ENCODE results near the gene ATXN7. TPM values are rescaled to one million over a fixed set of nuclear protein-coding genes. Genes with fewer than 3 reads are reported as not detected.

ATXN7 gene
- polyA plus RNA-seq, 1 experiment = 15.0 TPM

DNA sequence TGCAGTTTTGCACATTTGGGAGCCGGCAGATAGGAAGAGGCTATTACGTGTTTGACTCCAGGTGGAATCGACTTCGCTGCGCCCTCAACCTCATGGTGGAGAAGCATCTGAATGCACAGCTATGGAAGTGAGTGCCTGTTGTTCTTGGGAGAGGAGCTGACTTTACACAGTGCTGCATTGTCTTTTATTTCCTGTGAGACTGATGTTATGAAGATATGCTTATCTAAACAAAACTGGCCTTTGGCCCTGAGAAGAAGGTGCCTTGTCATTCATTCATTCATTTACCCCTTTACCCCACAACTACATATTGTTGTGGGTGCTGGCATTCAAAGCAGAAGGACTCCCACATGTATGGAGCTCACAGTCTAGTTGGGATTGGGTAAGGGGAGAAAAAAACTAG is 127.1 kb downstream of the ATXN7 start:
- H3K36me3 ChIP-seq (ENCODE audit: control insufficient read depth, insufficient read depth, low read length) = peaks cover 24% of the 10 kb centered on the region
- TF ChIP-seq, protein P1, sequence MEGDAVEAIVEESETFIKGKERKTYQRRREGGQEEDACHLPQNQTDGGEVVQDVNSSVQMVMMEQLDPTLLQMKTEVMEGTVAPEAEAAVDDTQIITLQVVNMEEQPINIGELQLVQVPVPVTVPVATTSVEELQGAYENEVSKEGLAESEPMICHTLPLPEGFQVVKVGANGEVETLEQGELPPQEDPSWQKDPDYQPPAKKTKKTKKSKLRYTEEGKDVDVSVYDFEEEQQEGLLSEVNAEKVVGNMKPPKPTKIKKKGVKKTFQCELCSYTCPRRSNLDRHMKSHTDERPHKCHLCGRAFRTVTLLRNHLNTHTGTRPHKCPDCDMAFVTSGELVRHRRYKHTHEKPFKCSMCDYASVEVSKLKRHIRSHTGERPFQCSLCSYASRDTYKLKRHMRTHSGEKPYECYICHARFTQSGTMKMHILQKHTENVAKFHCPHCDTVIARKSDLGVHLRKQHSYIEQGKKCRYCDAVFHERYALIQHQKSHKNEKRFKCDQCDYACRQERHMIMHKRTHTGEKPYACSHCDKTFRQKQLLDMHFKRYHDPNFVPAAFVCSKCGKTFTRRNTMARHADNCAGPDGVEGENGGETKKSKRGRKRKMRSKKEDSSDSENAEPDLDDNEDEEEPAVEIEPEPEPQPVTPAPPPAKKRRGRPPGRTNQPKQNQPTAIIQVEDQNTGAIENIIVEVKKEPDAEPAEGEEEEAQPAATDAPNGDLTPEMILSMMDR (IDR thresholded peaks at IDR 0.05; ENCODE audit: insufficient read depth, low read depth, low read length) = no peak
- DNase-seq (ENCODE audit: low read depth) = no peak
- CTCF ChIA-PET = interaction anchor here (0.7 to 6.4 kb wide), 3 partner anchors 9 to 27 kb away, joined by 3 to 60 read pairs (median 58); no protein-coding TSS in a partner anchor
- no peaks in the 10 kb centered on the region for H3K27me3 ChIP-seq (ENCODE audit: control insufficient read depth, insufficient read depth, low read length)
- no peak overlapping the region for H3K4me3 ChIP-seq (ENCODE audit: low read depth, low read length)
- POLR2A ChIA-PET = no interaction called here

DNA sequence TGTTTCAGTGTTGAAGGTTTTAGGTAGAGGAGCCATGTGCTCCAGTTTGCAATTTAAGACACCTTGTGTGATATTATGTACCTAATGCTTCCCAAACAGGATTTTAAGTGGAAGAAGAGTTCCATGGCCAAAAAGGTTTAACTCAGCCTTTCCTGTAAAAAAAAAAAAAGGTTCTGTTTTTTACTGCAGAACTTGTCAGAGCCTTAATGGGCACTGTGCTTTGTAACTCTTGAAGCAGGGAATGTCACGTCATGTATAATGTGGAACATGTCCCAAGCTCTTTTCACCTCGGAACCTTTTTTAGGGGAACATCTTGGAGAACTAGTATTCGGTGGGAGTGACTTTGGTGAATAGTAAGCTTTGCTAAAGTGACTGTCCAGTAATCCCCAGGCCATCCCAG is 128.0 kb downstream of the ATXN7 start:
- ChIA-PET CTCF (interaction anchor here (1.1 to 6.4 kb wide), 6 partner anchors 8 to 642 kb away, joined by 3 to 60 read pairs (median 14); no protein-coding TSS in a partner anchor), POLR2A (no interaction called here)
- peaks cover 26% of the 10 kb centered on the region for H3K36me3 ChIP-seq (ENCODE audit: control insufficient read depth, insufficient read depth, low read length)
- TF ChIP-seq, protein P1 (IDR thresholded peaks at IDR 0.05; ENCODE audit: insufficient read depth, low read depth, low read length) = no peak
- H3K27me3 ChIP-seq (ENCODE audit: control insufficient read depth, insufficient read depth, low read length) = no peaks in the 10 kb centered on the region
- no peak for DNase-seq (ENCODE audit: low read depth)
- no peak overlapping the region for H3K4me3 ChIP-seq (ENCODE audit: low read depth, low read length)

DNA sequence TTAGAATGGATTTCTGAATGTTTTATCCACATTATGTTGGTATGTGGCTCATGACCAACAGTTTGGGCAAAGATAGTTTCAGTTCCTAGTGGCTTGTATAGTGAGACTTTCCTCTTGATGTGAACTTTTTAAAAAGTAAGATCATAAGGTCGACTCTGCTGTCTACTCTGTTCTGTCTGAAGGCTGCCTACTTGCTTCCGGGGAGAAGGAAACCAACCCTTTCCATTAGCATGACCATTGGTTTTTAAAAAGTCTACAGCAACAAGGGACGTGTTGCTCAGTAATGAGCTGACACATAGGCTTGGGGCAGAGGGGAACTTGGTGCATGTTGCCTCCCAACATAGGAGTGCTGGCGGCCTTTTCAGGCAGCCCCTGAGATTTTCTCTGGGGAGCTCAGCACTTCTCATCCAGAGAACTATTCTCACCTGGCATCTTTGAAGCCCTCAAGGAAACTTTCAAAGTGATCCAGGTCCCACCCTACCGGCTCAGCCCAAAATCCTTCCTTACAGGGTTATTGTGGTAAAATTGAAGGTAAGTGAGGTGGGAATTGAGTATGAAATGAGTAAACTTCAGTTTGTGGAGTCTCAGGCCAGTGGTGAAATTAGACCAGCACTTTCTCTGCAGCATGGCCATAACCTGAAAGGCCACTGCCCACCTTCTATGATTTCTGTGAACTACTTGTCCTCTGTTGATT is 129.0 kb downstream of the ATXN7 start:
- ChIA-PET CTCF (interaction anchor here (1.1 to 6.4 kb wide), 12 partner anchors 9 to 643 kb away, joined by 3 to 60 read pairs (median 8); no protein-coding TSS in a partner anchor), POLR2A (interaction anchor here (0.7 kb wide), 1 partner anchor 107 kb away, joined by 5 read pairs; no protein-coding TSS in a partner anchor)
- Histone ChIP-seq H3K27me3 (ENCODE audit: control insufficient read depth, insufficient read depth, low read length) (no peaks in the 10 kb centered on the region), H3K4me3 (ENCODE audit: low read depth, low read length) (no peak overlapping the region), H3K36me3 (ENCODE audit: control insufficient read depth, insufficient read depth, low read length) (peaks cover 26% of the 10 kb centered on the region)
- no peak for DNase-seq (ENCODE audit: low read depth)
- TF ChIP-seq, protein P1 (IDR thresholded peaks at IDR 0.05; ENCODE audit: insufficient read depth, low read depth, low read length) = no peak

DNA sequence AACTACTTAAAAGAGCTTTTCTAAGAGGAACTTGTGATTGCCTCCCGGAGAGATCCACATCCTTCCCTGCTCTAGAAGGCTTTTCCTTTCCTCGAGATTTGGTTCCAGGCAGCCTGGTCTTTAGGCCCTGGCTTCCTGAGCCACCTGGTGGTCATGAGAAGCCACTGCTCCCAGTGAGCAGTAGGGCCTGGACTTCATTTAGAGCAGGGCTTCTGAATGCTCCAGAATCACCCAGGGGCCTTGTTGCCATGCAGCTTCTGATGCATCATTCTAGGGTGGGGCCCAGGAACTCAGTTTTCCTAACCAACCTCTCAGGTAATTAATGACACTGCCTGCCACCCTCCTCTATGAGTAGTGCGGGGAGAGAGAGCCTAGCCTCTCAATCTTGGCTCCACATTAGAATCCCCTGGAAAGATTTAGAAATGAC is 130.0 kb downstream of the ATXN7 start:
- H3K36me3 ChIP-seq (ENCODE audit: control insufficient read depth, insufficient read depth, low read length) = peaks cover 22% of the 10 kb centered on the region
- no peak for DNase-seq (ENCODE audit: low read depth)
- CTCF ChIA-PET = interaction anchor here (1.0 to 6.4 kb wide), 20 partner anchors 9 to 644 kb away, joined by 3 to 60 read pairs (median 6); no protein-coding TSS in a partner anchor
- TF ChIP-seq, protein P1 (IDR thresholded peaks at IDR 0.05; ENCODE audit: insufficient read depth, low read depth, low read length) = peak; percentile 98
- H3K27me3 ChIP-seq (ENCODE audit: control insufficient read depth, insufficient read depth, low read length) = no peaks in the 10 kb centered on the region
- POLR2A ChIA-PET = no interaction called here
- H3K4me3 ChIP-seq (ENCODE audit: low read depth, low read length) = no peak overlapping the region

DNA sequence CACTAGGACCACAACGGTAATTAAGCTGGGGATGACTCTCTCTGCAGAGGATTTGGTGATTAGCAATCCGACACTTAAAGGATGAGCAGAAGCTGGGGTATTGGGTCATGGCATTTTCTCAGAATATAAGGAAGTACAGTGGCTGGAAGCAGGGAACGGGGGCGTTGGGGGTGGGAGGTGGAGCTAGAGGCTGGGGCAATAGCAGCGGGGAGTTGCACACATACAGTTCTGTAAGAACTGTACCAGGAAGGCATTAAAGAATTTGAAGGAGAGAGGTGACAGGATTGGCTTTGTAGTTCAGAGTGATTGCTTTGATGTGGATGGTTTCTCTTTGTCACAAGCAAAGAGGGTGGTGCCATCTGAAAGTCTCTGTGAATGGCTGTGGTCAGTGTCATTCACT is 131.4 kb downstream of the ATXN7 start:
- no peak for DNase-seq (ENCODE audit: low read depth)
- Histone ChIP-seq H3K27me3 (ENCODE audit: control insufficient read depth, insufficient read depth, low read length) (no peaks in the 10 kb centered on the region), H3K36me3 (ENCODE audit: control insufficient read depth, insufficient read depth, low read length) (peaks cover 19% of the 10 kb centered on the region), H3K4me3 (ENCODE audit: low read depth, low read length) (no peak overlapping the region)
- POLR2A ChIA-PET = no interaction called here
- TF ChIP-seq, protein P1 (IDR thresholded peaks at IDR 0.05; ENCODE audit: insufficient read depth, low read depth, low read length) = no peak
- CTCF ChIA-PET = interaction anchor here (0.6 to 6.4 kb wide), 15 partner anchors 9 to 489 kb away, joined by 3 to 60 read pairs (median 6); no protein-coding TSS in a partner anchor

Measured in BJ (cell line).